Bronchial epithelial cell (primary cell): ENCODE data around the gene TBATA. TPM values are rescaled to one million over a fixed set of nuclear protein-coding genes. Genes with fewer than 3 reads are reported as not detected.
A peak's percentile ranks its signal among the peaks of the same experiment; 100 is the strongest.

Experiments used
- DNase-seq: peaks from one replicate; pipeline ENCODE4 v3.0.0-alpha.2; 2010; ENCODE audit warnings: low read depth
- FAIRE-seq: peaks from 2 replicates; lab custom pipeline; 2011; peaks lifted over from hg19 to GRCh38; lab: Jason Lieb, UNC
- H3K27me3 ChIP-seq: 2 replicates; pipeline ENCODE4 v1.5.1; 2011; ENCODE audit warnings: low read length; ENCODE audit not compliant: control insufficient read depth, insufficient read depth
- H3K36me3 ChIP-seq: 2 replicates; pipeline ENCODE4 v1.5.1; 2011; ENCODE audit warnings: low read length; ENCODE audit not compliant: control insufficient read depth, insufficient read depth
- H3K4me3 ChIP-seq: 2 replicates; pipeline ENCODE4 v1.5.1; 2011; ENCODE audit warnings: mild to moderate bottlenecking, low read depth, low read length, control low read depth
- CTCF ChIP-seq: IDR thresholded peaks from 2 replicates; pipeline ENCODE4 v1.5.1; 2011; ENCODE audit warnings: mild to moderate bottlenecking, moderate library complexity, low read length, control low read depth, inconsistent platforms; ENCODE audit not compliant: insufficient read depth, severe bottlenecking
- total RNA-seq: library from RNA; depleted of rRNA; stranded (reverse); fragments of >200 nt; gene quantifications from 2 replicates; pipeline ENCODE4 v1.2.1, GENCODE V29; 2014

Gene TBATA
- total RNA-seq, 1 donor from 2014 or later = not detected

DNA sequence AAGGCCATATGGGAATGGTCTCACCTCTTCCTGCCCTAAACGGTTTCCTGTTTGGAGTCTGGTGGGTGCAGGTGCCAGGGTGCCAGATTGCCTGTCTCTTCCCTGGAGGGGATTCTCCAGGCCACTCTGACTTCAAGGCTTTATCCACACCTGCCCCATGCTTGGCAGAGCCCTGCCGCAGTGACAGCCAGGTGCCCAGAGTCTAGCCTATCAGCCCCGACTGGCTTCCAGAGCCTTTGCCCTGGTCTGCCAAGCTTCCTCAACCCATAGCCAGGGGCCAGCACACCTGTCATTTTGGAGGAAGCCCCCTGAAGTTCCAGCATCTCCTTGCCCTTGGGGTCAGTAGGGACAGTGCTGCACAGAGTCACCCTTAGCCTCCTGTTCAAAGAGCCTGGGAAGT lies 21.6 kb downstream of the TBATA start:
- no peak for FAIRE-seq
- DNase-seq = no peak
- no peaks in the 10 kb centered on the region for H3K27me3 ChIP-seq
- no peak overlapping the region for H3K4me3 ChIP-seq
- no peaks in the 10 kb centered on the region for H3K36me3 ChIP-seq
- no peak for TF ChIP-seq CTCF

DNA sequence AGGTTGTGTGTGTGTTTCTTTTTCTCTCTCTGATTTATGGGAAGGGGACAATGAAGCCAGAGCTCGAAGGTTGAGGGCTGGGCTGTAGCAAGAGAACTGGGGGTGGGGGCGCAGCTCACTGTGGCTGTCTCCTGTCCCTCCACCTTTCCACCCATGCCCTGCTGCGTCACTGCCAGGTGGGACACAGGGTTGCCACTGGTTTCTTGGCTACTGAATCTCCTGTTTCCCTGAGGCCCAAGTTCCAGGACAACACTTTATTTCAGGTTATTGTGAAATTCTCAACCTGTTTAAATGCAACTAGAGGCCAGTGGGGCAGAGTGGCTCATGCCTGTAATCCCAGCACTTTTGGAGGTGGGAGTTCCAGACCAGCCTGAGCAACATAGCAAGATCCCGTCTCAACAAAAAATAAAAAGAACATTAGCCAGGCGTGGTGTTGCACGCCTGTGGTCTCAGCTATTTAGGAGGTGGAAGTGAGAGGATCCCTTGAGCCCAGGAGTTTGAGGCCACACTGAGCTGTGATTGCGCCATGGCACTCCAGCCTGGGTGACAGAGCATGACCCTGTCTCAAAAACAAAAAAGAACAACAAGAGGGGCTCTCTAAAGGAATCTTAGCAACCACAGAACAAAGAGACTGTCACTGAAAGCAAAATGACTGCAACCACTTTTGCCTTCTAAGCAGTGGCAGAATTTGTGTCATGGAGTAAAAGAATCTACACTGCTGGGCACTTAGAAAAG lies 22.6 kb downstream of the TBATA start:
- Histone ChIP-seq H3K27me3 (no peaks in the 10 kb centered on the region), H3K36me3 (no peaks in the 10 kb centered on the region), H3K4me3 (no peak overlapping the region)
- no peak for DNase-seq
- FAIRE-seq = no peak
- TF ChIP-seq CTCF = no peak

DNA sequence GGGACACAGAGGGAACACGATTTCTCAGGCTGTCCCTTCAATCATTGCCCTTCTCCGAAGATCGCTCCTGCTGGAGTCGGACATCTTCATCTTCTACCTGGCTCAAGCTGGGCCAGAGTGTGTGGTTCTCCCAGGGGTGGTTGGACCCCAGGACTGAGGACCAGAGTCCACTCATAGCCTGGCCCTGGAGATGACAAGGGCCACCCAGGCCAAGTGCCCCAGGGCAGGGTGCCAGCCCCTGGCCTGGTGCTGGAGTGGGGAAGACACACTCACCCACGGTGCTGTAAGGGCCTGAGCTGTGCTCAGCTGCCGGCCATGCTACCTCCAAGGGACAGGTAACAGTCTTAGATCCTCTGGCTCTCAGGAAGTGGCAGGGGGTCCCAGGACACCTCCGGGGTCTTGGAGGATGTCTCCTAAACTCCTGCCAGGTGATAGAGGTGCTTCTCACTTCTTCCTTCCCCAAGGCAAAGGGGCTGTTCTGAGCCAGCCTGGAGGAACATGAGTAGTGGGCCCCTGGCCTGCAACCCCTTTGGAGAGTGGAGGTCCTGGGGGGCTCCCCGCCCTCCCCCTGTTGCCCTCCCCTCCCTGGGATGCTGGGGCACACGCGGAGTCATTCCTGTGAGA lies 23.3 kb downstream of the TBATA start:
- H3K4me3 ChIP-seq = no peak overlapping the region
- TF ChIP-seq CTCF = no peak
- DNase-seq = no peak
- H3K27me3 ChIP-seq = peaks cover 1% of the 10 kb centered on the region
- no peaks in the 10 kb centered on the region for H3K36me3 ChIP-seq
- no peak for FAIRE-seq

- Histone ChIP-seq H3K4me3 (no peak overlapping the region), H3K36me3 (no peaks in the 10 kb centered on the region), H3K27me3 (peaks cover 3% of the 10 kb centered on the region)
- DNase-seq = no peak
- FAIRE-seq = no peak
- TF ChIP-seq CTCF = peak; percentile 34
These were observed 24.1 kb downstream of the TBATA start for GRCh38 chr10:70761031-70761601.

- no peaks in the 10 kb centered on the region for H3K36me3 ChIP-seq
- no peak for TF ChIP-seq CTCF
- H3K27me3 ChIP-seq = peaks cover 4% of the 10 kb centered on the region
- H3K4me3 ChIP-seq = no peak overlapping the region
- DNase-seq (no peak), FAIRE-seq (no peak)
These were observed 24.8 kb downstream of the TBATA start for GRCh38 chr10:70760271-70760787.
